GM12878 (cell line): Measurements from ENCODE around the gene PDE6D.

ENCODE experiments used
- CREB1 ChIP-seq: IDR thresholded peaks from 2 replicates; pipeline ENCODE4 v1.6.1; 2012; ENCODE audit warnings: low read depth, mild to moderate bottlenecking, inconsistent platforms
- CTCF ChIP-seq, 3 experiments: IDR thresholded peaks in 2 of 3; conservative IDR thresholded peaks in 1 of 3; 2 replicates each; pipeline ENCODE4 v1.5.1; 2011; ENCODE audit warnings: low read depth in 3 of 3, low read length in 3 of 3, mild to moderate bottlenecking in 3 of 3, control low read depth in 2 of 3, moderate library complexity in 2 of 3, inconsistent platforms in 1 of 3, mixed read lengths in 1 of 3; ENCODE audit not compliant: control insufficient read depth in 2 of 3, insufficient read depth in 1 of 3; ENCODE audit errors: extremely low read depth in 1 of 3
- NR2C2 ChIP-seq: IDR thresholded peaks from 2 replicates; pipeline ENCODE4 v1.6.1; 2011; ENCODE audit warnings: borderline replicate concordance, low read depth; ENCODE audit not compliant: control insufficient read depth, insufficient read length
- POLR2A ChIP-seq: IDR thresholded peaks from 2 replicates; pipeline ENCODE4 v1.6.1; 2011; ENCODE audit warnings: low read depth, mild to moderate bottlenecking, low read length

- TF ChIP-seq POLR2A: no peak
- no peak for TF ChIP-seq CTCF (IDR thresholded peaks at IDR 0.05 in 2 of 3, conservative IDR thresholded peaks at IDR 0.05 in 1 of 3; ENCODE audit: control insufficient read depth in 2 of 3, extremely low read depth in 1 of 3, insufficient read depth in 1 of 3, low read depth in 3 of 3, low read length in 3 of 3)
- no peak for TF ChIP-seq CREB1
- TF ChIP-seq NR2C2: no peak
Observed at GRCh38 chr2:231682603-231683291, 98.3 kb downstream of the PDE6D start.
